ENCODE data around the gene IL1RL1.

The IL1RL1 gene

GRCh38 chr2:102306125-102306524 is 5.2 kb upstream of the IL1RL1 start:
- no peak overlapping the region for H3K27ac ChIP-seq (ENCODE audit: low read depth, low read length, poor library complexity, severe bottlenecking)
- TF ChIP-seq CTCF (IDR thresholded peaks at IDR 0.05; ENCODE audit: low read length) = no peak
- TF ChIP-seq EZH2 (IDR thresholded peaks at IDR 0.05; ENCODE audit: borderline replicate concordance, low read length) = no peak
- H3F3A ChIP-seq (ENCODE audit: insufficient read depth, low read length) = no peaks in the 10 kb centered on the region
- no peak overlapping the region for H3K9ac ChIP-seq (ENCODE audit: low read length)
- no peaks in the 10 kb centered on the region for H3K4me1 ChIP-seq (ENCODE audit: insufficient read depth, low read length, severe bottlenecking)
- H3K9me2 ChIP-seq (ENCODE audit: low read depth, low read length) = no peaks in the 10 kb centered on the region
- H3K4me2 ChIP-seq (ENCODE audit: low read length) = no peak overlapping the region
- H3K36me3 ChIP-seq (ENCODE audit: insufficient read depth, low read length) = no peaks in the 10 kb centered on the region
- H3K9me3 ChIP-seq (ENCODE audit: low read length) = no peaks in the 10 kb centered on the region
- no peak overlapping the region for H2AFZ ChIP-seq (ENCODE audit: low read length)
- no peaks in the 10 kb centered on the region for H3K79me2 ChIP-seq (ENCODE audit: insufficient read depth, low read length)
- no peaks in the 10 kb centered on the region for H4K20me1 ChIP-seq (ENCODE audit: insufficient read depth, low read length)
- H3K27me3 ChIP-seq (ENCODE audit: insufficient read depth, low read length) = no peaks in the 10 kb centered on the region
- H3K4me3 ChIP-seq (ENCODE audit: low read depth, low read length, poor library complexity, severe bottlenecking) = no peak overlapping the region

- Histone ChIP-seq H4K20me1 (ENCODE audit: insufficient read depth, low read length) (no peaks in the 10 kb centered on the region), H3K9me3 (ENCODE audit: low read length) (no peaks in the 10 kb centered on the region), H3K27me3 (ENCODE audit: insufficient read depth, low read length) (no peaks in the 10 kb centered on the region), H3K36me3 (ENCODE audit: insufficient read depth, low read length) (no peaks in the 10 kb centered on the region), H3F3A (ENCODE audit: insufficient read depth, low read length) (no peaks in the 10 kb centered on the region), H2AFZ (ENCODE audit: low read length) (no peak overlapping the region), H3K4me3 (ENCODE audit: low read depth, low read length, poor library complexity, severe bottlenecking) (no peak overlapping the region), H3K4me2 (ENCODE audit: low read length) (no peak overlapping the region), H3K27ac (ENCODE audit: low read depth, low read length, poor library complexity, severe bottlenecking) (no peak overlapping the region), H3K9me2 (ENCODE audit: low read depth, low read length) (no peaks in the 10 kb centered on the region), H3K4me1 (ENCODE audit: insufficient read depth, low read length, severe bottlenecking) (no peaks in the 10 kb centered on the region), H3K9ac (ENCODE audit: low read length) (no peak overlapping the region), H3K79me2 (ENCODE audit: insufficient read depth, low read length) (no peaks in the 10 kb centered on the region)
- TF ChIP-seq CTCF (IDR thresholded peaks at IDR 0.05; ENCODE audit: low read length) (no peak), EZH2 (IDR thresholded peaks at IDR 0.05; ENCODE audit: borderline replicate concordance, low read length) (no peak)
These were observed 1.7 kb downstream of the IL1RL1 start for GRCh38 chr2:102313025-102313424.

- no peak overlapping the region for H2AFZ ChIP-seq (ENCODE audit: low read length)
- no peak overlapping the region for H3K27ac ChIP-seq (ENCODE audit: low read depth, low read length, poor library complexity, severe bottlenecking)
- H3K79me2 ChIP-seq (ENCODE audit: insufficient read depth, low read length) = no peaks in the 10 kb centered on the region
- H3F3A ChIP-seq (ENCODE audit: insufficient read depth, low read length) = no peaks in the 10 kb centered on the region
- H3K4me3 ChIP-seq (ENCODE audit: low read depth, low read length, poor library complexity, severe bottlenecking) = no peak overlapping the region
- H4K20me1 ChIP-seq (ENCODE audit: insufficient read depth, low read length) = no peaks in the 10 kb centered on the region
- H3K36me3 ChIP-seq (ENCODE audit: insufficient read depth, low read length) = no peaks in the 10 kb centered on the region
- no peaks in the 10 kb centered on the region for H3K27me3 ChIP-seq (ENCODE audit: insufficient read depth, low read length)
- no peak for TF ChIP-seq CTCF (IDR thresholded peaks at IDR 0.05; ENCODE audit: low read length)
- TF ChIP-seq EZH2 (IDR thresholded peaks at IDR 0.05; ENCODE audit: borderline replicate concordance, low read length) = no peak
- H3K4me2 ChIP-seq (ENCODE audit: low read length) = no peak overlapping the region
- no peaks in the 10 kb centered on the region for H3K9me2 ChIP-seq (ENCODE audit: low read depth, low read length)
- H3K9me3 ChIP-seq (ENCODE audit: low read length) = no peaks in the 10 kb centered on the region
- no peak overlapping the region for H3K9ac ChIP-seq (ENCODE audit: low read length)
- no peaks in the 10 kb centered on the region for H3K4me1 ChIP-seq (ENCODE audit: insufficient read depth, low read length, severe bottlenecking)
These were observed 2.1 kb downstream of the IL1RL1 start for GRCh38 chr2:102313471-102313870.

All from OCI-LY1 (cell line).